Thymus (tissue), 11 donors: ENCODE results near the gene CACNB1. TPM values are rescaled to one million over a fixed set of nuclear protein-coding genes. Genes with fewer than 3 reads are reported as not detected.

Experiments
- DNase-seq, 9 donors: peaks; one replicate each; pipeline ENCODE4 v3.0.0-alpha.2; 2013; ENCODE audit warnings: low spot score in 9 of 9, low read depth in 6 of 9, missing footprints in 1 of 9
- H3K27ac ChIP-seq, 2 donors: one replicate each; pipeline ENCODE4 v1.5.1; 2013; ENCODE audit warnings: control low read depth in 1 of 2, low read depth in 1 of 2, low read length in 1 of 2, mild to moderate bottlenecking in 1 of 2, moderate library complexity in 1 of 2
- H3K27me3 ChIP-seq, 2 donors: one replicate each; pipeline ENCODE4 v1.5.1; 2013; ENCODE audit warnings: low read length in 1 of 2; ENCODE audit not compliant: control insufficient read depth in 2 of 2, insufficient read depth in 1 of 2
- H3K36me3 ChIP-seq, 2 donors: one replicate each; pipeline ENCODE4 v1.5.1; 2013; ENCODE audit warnings: low read length in 1 of 2, mild to moderate bottlenecking in 1 of 2, moderate library complexity in 1 of 2; ENCODE audit not compliant: control insufficient read depth in 2 of 2, insufficient read depth in 2 of 2
- H3K4me1 ChIP-seq, 2 donors: one replicate each; pipeline ENCODE4 v1.5.1; 2013; ENCODE audit warnings: low read length in 2 of 2; ENCODE audit not compliant: control insufficient read depth in 2 of 2, insufficient read depth in 2 of 2
- H3K4me3 ChIP-seq, 2 donors: one replicate each; pipeline ENCODE4 v1.5.1; 2013; ENCODE audit warnings: low read length in 2 of 2, control low read depth in 1 of 2, mild to moderate bottlenecking in 1 of 2
- H3K9me3 ChIP-seq, 2 donors: one replicate each; pipeline ENCODE4 v1.5.1; 2013; ENCODE audit warnings: low read length in 1 of 2, mild to moderate bottlenecking in 1 of 2; ENCODE audit not compliant: control insufficient read depth in 2 of 2, insufficient read depth in 1 of 2
- WGBS: extraction: QIAGEN DNeasy Blood & Tissue Kit; methylation state at CpG from one replicate; pipeline ENCODE4 v1.1.7; 2013; 5-methylcytosine and 5-hydroxymethylcytosine counted together
- polyA plus RNA-seq: library from polyadenylated mRNA; stranded (reverse); fragments of 200-250 nt; gene quantifications from one replicate; pipeline ENCODE4 v1.2.3, GENCODE V29; 2013
- total RNA-seq: library from RNA; stranded (reverse); fragments of 120-200 nt; gene quantifications from one replicate; pipeline ENCODE4 v1.2.4, GENCODE V29; 2013
- donor health status: healthy.

The CACNB1 gene
- total and polyA plus RNA-seq, 2 donors: 2.9 to 11.7 TPM

DNA sequence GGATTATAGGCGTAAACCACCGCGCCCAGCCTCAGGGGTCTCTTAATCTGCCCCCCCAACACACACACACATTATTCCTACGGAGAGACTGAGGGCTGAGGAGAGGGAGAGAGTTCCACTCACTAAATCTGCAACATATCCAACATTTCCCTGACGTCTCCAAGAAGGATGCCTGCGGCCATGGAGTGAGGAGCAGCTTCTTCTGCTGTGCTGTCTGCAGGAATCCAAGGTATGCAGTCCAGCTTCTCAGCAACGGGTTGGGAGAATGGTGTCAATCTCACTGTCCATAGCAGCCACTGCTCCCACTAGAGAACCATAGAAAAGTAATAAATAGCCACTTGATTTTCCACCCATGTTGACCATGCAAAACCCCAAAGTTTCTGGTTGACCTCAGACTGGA, 41.0 kb downstream of the CACNB1 start:
- WGBS: 96% methylated on average over 7 of the region's 7 CpGs
- H3K27me3 ChIP-seq: peaks cover 0 to 7% of the 10 kb centered on the region in 2 donors
- H3K4me1 ChIP-seq: peaks cover 13 to 45% of the 10 kb centered on the region in 2 donors
- H3K9me3 ChIP-seq: peaks cover 0 to 7% of the 10 kb centered on the region in 2 donors
- no peak for DNase-seq
- H3K36me3 ChIP-seq: peaks cover 19 to 30% of the 10 kb centered on the region in 2 donors
- H3K27ac ChIP-seq: no peak overlapping the region
- no peak overlapping the region for H3K4me3 ChIP-seq

DNA sequence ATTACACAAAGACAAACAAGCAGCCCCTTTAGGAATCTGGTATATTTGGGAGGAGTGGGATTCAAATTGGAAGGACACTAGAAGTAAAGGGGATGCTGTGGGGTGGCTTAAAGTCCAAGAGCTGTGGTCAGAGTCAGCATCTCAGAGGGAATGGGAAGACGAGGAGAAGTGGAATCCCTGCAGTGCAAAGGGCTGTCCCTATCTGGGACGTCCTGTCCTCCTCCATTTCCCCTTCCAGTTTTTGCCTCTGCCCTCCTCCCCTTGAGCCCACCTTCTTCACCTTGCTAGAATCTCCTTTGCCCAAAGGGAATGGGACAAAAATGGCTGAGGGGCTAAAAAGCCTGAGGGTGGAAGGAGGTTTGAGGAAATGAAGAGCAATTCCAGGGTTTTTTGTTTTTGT, 41.8 kb downstream of the CACNB1 start:
- H3K36me3 ChIP-seq: peaks cover 16 to 30% of the 10 kb centered on the region in 2 donors
- peaks cover 0 to 7% of the 10 kb centered on the region in 2 donors for H3K9me3 ChIP-seq
- peaks cover 0 to 14% of the 10 kb centered on the region in 2 donors for H3K27me3 ChIP-seq
- H3K27ac ChIP-seq: no peak overlapping the region
- no peak overlapping the region for H3K4me3 ChIP-seq
- H3K4me1 ChIP-seq: peaks cover 10 to 42% of the 10 kb centered on the region in 2 donors
- WGBS: 89% methylated on average over 2 of the region's 2 CpGs
- DNase-seq: no peak

DNA sequence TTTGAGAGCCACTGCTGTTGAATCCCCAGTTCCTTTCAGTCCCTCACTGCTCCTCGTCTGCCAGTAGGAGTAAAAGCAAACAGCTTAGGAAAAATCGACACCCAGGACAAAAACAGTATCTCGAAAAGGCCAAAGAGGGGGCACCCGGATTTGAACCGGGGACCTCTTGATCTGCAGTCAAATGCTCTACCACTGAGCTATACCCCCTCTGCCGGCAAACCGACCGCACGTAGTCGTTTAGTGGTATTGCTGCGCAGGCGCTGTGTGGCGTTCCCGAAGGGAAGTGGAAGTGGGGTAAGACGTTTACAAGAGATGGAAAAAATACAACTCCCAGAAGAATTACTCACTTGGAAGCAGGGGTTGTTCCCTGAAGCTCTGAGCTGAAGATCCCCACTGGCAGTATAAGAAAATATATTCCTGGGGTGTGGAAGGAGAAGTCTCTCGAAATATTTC, 43.8 kb downstream of the CACNB1 start:
- Histone ChIP-seq H3K27ac (peak overlapping the region; percentile 94), H3K9me3 (peaks cover 0 to 7% of the 10 kb centered on the region in 2 donors), H3K36me3 (peaks cover 7 to 15% of the 10 kb centered on the region in 2 donors), H3K27me3 (peaks cover 0 to 34% of the 10 kb centered on the region in 2 donors), H3K4me1 (peaks cover 17 to 48% of the 10 kb centered on the region in 2 donors), H3K4me3 (peak overlapping the region; percentile 71 to 89)
- WGBS: under 1% methylated on average over 16 of the region's 16 CpGs
- peak in 7 of 9 donors; percentile 77 to 95 (median 86) for DNase-seq

DNA sequence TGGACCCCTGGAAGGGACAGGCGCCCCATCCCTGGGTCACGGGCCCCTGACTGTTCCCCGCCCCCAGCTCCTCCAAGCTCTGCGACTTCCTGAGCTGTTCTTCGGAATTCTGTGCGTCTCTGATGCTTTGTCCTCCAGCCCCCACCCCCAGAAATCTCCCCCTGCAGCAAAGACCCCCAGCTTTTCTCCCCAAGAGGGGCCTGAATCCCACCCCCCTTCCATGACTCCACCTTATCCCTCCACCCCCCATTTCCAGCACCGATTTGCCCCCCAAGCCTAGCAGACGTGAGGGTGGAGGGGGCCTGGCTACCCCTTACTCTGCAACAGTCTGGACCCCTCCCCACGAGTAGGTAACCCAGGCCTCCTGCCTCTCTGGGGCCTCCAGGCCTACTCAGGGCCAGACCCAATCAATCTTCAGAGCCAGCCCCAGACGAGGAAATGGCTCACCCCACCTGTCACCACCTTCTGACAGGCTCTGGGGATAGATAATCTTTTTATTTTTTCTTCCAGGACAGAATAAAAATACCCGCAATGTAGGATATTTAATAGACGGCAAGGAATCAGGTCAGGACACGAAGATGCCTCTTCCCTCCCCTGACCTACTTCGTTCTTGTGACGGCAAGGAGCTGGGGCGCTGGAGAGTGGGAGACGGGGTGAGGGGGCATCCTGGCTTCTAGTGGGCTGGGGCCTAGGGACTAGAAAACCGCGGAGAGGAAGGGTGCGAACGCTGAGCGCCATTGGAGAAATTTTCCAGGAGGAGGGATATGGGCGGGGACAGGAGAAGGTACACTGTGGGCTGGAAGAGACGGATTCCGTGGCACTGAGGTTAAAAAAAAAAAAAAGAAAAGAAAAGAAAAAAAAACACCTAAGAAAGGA, 45.3 kb downstream of the CACNB1 start:
- peak overlapping the region; percentile 71 to 89 for H3K4me3 ChIP-seq
- 18% methylated on average over 25 of the region's 25 CpGs for WGBS

DNA sequence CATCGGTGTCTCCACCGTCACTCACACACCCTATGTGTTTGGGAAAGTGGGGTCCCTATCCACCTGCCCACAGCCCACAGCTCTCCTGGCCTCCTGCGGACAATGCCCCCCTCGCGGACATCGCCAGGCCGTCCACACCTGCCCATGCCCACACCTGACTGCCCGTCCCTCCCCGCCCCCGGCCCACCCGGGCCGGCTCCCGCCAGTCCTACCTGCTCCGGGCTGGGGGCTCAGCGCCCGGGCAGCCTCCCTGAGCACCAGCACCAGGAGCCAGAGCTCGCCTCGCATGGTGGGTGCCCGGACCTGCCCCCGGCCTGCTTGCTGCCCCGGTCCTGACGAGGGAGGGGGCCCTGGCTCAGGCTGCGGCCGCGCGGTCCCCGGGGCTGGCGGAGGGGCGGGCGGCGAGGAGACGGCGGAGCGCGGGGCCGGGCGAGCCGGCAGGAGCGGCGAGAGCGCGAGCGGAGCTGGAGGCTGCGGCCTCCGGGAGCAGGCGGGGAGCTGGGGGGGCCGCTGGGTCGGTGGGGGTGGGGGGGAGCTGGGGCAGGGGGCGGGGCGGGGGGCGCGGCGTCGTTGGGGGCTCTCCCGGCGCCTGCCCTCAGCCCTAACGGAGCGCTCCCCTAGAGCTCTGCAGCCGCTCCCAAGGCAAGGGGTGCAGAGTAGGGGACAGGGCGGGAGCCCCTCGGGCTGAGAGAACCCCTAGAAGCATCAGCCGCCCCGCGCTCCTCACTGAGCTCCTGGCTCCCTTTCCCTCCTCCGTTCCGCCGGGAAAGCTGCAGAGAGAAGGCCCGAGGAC, 46.1 kb downstream of the CACNB1 start, which contains the start of gene PLXDC1:
Gene PLXDC1 (minus strand): TSS at position 488 of the 793 bp plus-strand sequence. CDS start 200 bp downstream, at position 288.
- Histone ChIP-seq H3K27me3 (peaks cover 0 to 43% of the 10 kb centered on the region in 2 donors), H3K36me3 (peaks cover under 1 to 7% of the 10 kb centered on the region in 2 donors), H3K4me1 (peaks cover 17 to 48% of the 10 kb centered on the region in 2 donors), H3K9me3 (peaks cover 0 to 7% of the 10 kb centered on the region in 2 donors), H3K4me3 (peak within 1 kb of the TSS; percentile 71 to 89), H3K27ac (peak within 1 kb of the TSS; percentile 57 to 94)
- DNase-seq: peak in 2 of 9 donors; percentile 24 to 55
- 3% methylated on average over 65 of the region's 68 CpGs for WGBS

More for the DNA sequence above, 45.3 kb downstream of the CACNB1 start:
- peaks cover 17 to 48% of the 10 kb centered on the region in 2 donors for H3K4me1 ChIP-seq
- H3K27ac ChIP-seq: peak overlapping the region; percentile 57 to 94
- peak in 3 of 9 donors; percentile 27 to 72 (median 38) for DNase-seq
- peaks cover 7 to 12% of the 10 kb centered on the region in 2 donors for H3K36me3 ChIP-seq
- H3K27me3 ChIP-seq: peaks cover 0 to 42% of the 10 kb centered on the region in 2 donors
- H3K9me3 ChIP-seq: peaks cover 0 to 7% of the 10 kb centered on the region in 2 donors

DNA sequence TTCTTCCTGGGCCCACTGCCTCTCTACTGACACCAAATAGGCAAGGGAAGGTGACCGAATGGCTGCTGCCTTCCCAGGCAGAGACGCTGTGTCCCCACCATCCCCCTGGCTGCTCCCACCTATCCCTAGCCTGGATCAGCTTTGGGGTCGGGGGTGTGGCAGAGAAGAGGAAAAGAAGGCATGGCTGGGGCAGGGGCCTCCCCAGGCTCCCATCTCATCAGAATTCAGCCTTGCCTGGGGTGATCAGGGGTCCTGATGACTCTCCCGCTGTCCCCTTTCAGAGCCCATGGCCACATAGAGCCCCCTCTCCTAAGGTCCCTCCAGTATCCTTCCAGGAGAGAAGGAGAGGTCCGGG, 46.7 kb downstream of the CACNB1 start:
- H3K27me3 ChIP-seq: peaks cover 0 to 43% of the 10 kb centered on the region in 2 donors
- peak overlapping the region; percentile 43 to 71 for H3K4me3 ChIP-seq
- DNase-seq: no peak
- H3K9me3 ChIP-seq: peaks cover 0 to 7% of the 10 kb centered on the region in 2 donors
- peaks cover 0 to 6% of the 10 kb centered on the region in 2 donors for H3K36me3 ChIP-seq
- WGBS: 25% methylated on average over 5 of the region's 5 CpGs
- no peak overlapping the region for H3K27ac ChIP-seq
- H3K4me1 ChIP-seq: peaks cover 17 to 48% of the 10 kb centered on the region in 2 donors

DNA sequence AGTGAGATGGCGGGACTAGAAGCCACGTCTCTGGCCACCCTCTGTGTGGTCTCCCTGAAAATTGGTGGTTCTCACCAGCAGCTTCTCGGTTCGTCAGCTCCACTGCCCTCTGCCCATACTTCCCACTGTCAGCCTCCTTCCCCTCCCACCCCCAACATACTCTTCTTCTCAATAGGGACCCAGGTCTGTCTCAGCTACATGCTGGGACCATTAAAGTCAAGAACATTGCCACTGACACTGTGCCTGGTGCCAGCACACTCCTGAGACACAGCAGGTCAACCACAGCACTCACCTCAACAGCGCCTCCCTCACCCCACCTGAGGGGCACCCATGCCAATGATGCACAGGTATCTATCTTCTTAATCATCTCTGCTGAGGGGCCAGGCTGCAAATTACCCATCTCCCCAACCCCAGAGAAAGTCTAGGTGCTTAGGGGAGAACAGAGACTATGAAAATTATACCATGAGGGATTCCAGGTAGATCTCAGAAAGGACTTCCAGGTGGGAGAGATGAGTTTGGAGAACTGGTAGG, 47.3 kb downstream of the CACNB1 start:
- Histone ChIP-seq H3K4me1 (peaks cover 17 to 48% of the 10 kb centered on the region in 2 donors), H3K27me3 (peaks cover 0 to 43% of the 10 kb centered on the region in 2 donors), H3K4me3 (peak overlapping the region; percentile 43 to 71), H3K36me3 (no peaks in the 10 kb centered on the region), H3K27ac (no peak overlapping the region), H3K9me3 (peaks cover 0 to 7% of the 10 kb centered on the region in 2 donors)
- WGBS: 85% methylated on average over 5 of the region's 5 CpGs
- no peak for DNase-seq

DNA sequence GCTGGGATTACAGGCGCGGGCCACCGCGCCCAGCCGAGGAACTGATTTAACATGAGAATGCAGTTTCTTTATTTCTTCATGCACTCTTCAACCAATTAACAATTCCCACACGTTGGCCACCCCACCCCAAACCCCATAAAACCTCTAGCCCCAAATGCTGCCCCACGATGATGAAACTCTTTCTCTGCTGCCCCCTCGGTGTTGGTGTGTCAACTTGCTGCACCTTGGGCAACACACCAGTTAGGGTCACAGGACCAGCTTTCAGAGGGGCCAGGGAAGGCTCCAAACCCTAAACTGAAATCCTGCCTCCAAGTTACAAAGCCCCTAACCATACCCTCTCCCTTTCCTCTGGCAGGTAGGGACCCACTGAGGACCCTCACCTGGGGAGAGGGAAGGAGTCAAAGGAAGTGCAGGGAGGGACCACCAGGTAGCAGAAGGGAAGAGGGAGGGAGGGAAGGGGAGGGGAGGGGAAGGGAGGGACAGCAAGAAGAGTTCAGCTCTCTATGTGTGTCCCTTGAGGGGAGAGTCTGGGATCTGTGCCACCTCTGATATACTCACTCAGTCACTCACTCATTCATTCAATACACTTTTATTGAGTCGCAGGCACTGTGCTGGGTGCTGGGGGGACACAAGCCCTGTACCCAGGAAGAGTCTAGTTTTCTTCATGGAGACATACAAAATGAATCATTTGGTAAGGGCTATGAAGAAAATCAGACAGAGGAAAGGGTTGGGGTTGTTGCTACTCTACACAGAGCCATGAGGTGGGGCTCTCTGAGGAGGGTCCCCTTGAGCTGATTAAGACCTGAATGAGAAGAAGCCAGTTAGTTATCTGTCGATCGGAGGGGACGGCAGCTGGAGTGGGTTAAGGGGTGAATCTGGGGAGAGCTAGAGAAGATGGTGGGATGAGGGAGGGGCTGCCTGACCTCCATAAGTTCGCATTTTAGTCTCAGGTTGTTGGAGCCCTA, 50.0 kb downstream of the CACNB1 start:
- Histone ChIP-seq H3K27ac (no peak overlapping the region), H3K27me3 (peaks cover 0 to 43% of the 10 kb centered on the region in 2 donors), H3K4me3 (no peak overlapping the region), H3K36me3 (no peaks in the 10 kb centered on the region), H3K9me3 (peaks cover 0 to 7% of the 10 kb centered on the region in 2 donors), H3K4me1 (peaks cover 19 to 38% of the 10 kb centered on the region in 2 donors)
- DNase-seq: no peak
- WGBS: 71% methylated on average over 13 of the region's 13 CpGs
